ENCODE data around the gene ABL2. TPM values are rescaled to one million over a fixed set of nuclear protein-coding genes. Genes with fewer than 3 reads are reported as not detected.

ABL2 gene
- total RNA-seq, 1 experiment from 2014 or later = 38.3 TPM

- ChIA-PET CTCF (no interaction called here), POLR2A (no interaction called here)
- no peak overlapping the region for H3K4me3 ChIP-seq (ENCODE audit: low read depth in 2 of 2, low read length in 2 of 2)
- BruUV-seq (replicated peaks) = no TSS peak
- intact Hi-C loops (cut with micrococcal nuclease; ENCODE audit: unreplicated experiment) = no loop called here
- H3K27me3 ChIP-seq (ENCODE audit: control insufficient read depth, insufficient read depth, low read length) = no peaks in the 10 kb centered on the region
- H3K4me1 ChIP-seq (ENCODE audit: control insufficient read depth, insufficient read depth, low read length) = peaks cover 23% of the 10 kb centered on the region
- no peaks in the 10 kb centered on the region for H3K9me3 ChIP-seq (ENCODE audit: control insufficient read depth, insufficient read depth, low read depth, low read length)
- TF ChIP-seq TCF7L2 (IDR thresholded peaks at IDR 0.05; ENCODE audit: low read depth, low read length) = no peak
- TF ChIP-seq REST (IDR thresholded peaks at IDR 0.05; ENCODE audit: insufficient read depth in 1 of 2, low read depth in 2 of 2, low read length in 1 of 2) = no peak
- TF ChIP-seq CTCF (IDR thresholded peaks at IDR 0.05) = no peak
- TF ChIP-seq POLR2AphosphoS5 (IDR thresholded peaks at IDR 0.05; ENCODE audit: low read depth, low read length) = no peak
- no peak for TF ChIP-seq SIN3A (IDR thresholded peaks at IDR 0.05; ENCODE audit: borderline replicate concordance, insufficient read depth, low read depth, low read length)
- ATAC-seq = no peak
- H3K27ac ChIP-seq (ENCODE audit: low read length) = no peak overlapping the region
- no peak for DNase-seq (ENCODE audit: low read depth, low spot score)
- in situ Hi-C loops (cut with HindIII; ENCODE audit: low pct_unique_long_range_greater_than_20kb, low sequenced_read_pairs) = no loop called here
- no peaks in the 10 kb centered on the region; the same call in 1 of the 2 replicates for H3K36me3 ChIP-seq (ENCODE audit: control insufficient read depth, insufficient read depth, low read length)
Observed at GRCh38 chr1:179127163-179127895, 102.1 kb downstream of the ABL2 start.

GRCh38 chr1:179126338-179127060 is 103.0 kb downstream of the ABL2 start:
- ChIA-PET POLR2A (interaction anchor here (0.6 kb wide), 2 partner anchors 14 to 39 kb away, joined by 4 read pairs; no protein-coding TSS in a partner anchor), CTCF (no interaction called here)
- in situ Hi-C loops (cut with HindIII; ENCODE audit: low pct_unique_long_range_greater_than_20kb, low sequenced_read_pairs) = no loop called here
- H3K9me3 ChIP-seq (ENCODE audit: control insufficient read depth, insufficient read depth, low read depth, low read length) = no peaks in the 10 kb centered on the region
- DNase-seq (ENCODE audit: low read depth, low spot score) (no peak), ATAC-seq (no peak)
- no peaks in the 10 kb centered on the region for H3K27me3 ChIP-seq (ENCODE audit: control insufficient read depth, insufficient read depth, low read length)
- H3K36me3 ChIP-seq (ENCODE audit: control insufficient read depth, insufficient read depth, low read length) = no peaks in the 10 kb centered on the region; the same call in 1 of the 2 replicates
- H3K4me3 ChIP-seq (ENCODE audit: low read depth in 2 of 2, low read length in 2 of 2) = no peak overlapping the region
- TF ChIP-seq TCF7L2 (IDR thresholded peaks at IDR 0.05; ENCODE audit: low read depth, low read length) (no peak), REST (IDR thresholded peaks at IDR 0.05; ENCODE audit: insufficient read depth in 1 of 2, low read depth in 2 of 2, low read length in 1 of 2) (no peak), CTCF (IDR thresholded peaks at IDR 0.05) (no peak), POLR2AphosphoS5 (IDR thresholded peaks at IDR 0.05; ENCODE audit: low read depth, low read length) (no peak), SIN3A (IDR thresholded peaks at IDR 0.05; ENCODE audit: borderline replicate concordance, insufficient read depth, low read depth, low read length) (no peak)
- BruUV-seq (replicated peaks) = no TSS peak
- H3K4me1 ChIP-seq (ENCODE audit: control insufficient read depth, insufficient read depth, low read length) = peaks cover 20% of the 10 kb centered on the region
- intact Hi-C loops (cut with micrococcal nuclease; ENCODE audit: unreplicated experiment) = no loop called here
- H3K27ac ChIP-seq (ENCODE audit: low read length) = no peak overlapping the region

Measured in Panc1 (cell line).